T-helper 22 cell (primary cell): ENCODE results near the gene ATP2A2.

Experiments
- DNase-seq: peaks from one replicate; pipeline ENCODE4 v3.0.0-alpha.2; 2020; ENCODE audit warnings: low read depth

Gene ATP2A2

DNA sequence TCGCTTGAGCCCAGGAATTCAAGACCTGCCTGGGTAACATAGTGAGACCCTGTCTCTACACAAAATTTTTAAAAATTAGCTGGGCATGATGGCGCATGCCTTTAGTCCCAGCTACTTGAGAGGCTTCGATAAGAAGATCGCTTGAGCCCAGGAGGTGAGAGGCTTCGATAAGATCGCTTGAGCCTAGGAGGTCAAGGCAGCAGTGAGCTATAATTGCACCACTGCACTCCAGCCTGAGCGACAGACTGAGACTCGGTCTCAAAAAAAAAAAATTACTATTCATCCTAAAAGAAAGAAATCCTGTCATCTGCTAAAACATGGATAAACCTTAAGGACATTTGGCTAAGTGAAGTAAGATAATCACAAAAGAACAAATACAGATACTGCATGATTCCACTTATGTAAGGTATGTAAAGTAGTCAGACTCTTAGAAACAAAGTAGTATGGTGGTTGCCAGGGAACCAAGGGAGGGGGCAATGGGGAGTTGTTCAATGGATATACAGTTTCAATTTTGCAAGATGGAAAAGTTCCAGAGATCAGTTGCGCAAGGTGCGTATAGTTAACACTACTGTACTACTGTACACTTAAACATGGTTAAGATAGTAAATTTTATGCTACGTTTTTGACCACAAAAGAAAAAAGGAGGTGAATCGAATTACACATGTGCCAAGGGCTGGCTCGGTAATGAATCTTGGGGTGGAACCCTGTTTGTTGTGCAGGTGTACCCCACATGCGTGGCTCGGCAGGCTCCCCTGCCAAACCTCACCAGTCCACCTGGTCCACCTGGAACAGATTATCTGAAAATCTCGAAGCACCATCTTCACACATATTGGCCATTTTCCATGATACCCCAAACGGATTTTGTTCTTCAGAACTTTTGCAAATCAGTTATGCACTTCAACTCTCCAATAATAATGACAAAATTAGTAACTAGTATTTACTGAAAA, 18.3 kb upstream of the ATP2A2 start:
- DNase-seq: no peak

DNA sequence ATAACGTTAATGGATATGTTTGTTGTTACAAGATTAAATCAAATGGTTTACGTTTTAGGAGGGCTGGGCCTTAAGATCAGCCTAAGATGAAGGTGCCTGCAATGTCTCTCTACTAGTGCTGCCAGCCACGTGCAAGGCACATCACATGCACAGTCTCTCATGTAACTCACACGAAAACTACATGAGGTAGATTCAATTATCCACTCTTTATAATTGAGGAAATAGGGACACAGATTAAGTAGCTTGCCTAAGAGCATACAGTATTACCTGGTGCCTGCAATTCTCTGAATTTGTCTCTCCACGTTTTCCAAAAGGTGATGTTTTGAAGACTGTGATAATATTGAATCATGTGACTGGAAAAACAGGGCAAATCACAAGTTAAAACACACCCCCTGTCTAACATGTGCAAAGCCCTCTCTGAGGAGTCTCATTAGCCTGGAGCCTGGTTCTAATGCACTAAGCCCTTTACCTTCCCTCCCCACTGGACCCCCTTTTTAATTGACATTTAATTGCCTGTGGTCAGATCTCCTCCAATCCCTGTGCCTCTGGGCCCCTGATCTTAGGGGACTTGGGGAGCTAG, 14.6 kb upstream of the ATP2A2 start:
- no peak for DNase-seq

DNA sequence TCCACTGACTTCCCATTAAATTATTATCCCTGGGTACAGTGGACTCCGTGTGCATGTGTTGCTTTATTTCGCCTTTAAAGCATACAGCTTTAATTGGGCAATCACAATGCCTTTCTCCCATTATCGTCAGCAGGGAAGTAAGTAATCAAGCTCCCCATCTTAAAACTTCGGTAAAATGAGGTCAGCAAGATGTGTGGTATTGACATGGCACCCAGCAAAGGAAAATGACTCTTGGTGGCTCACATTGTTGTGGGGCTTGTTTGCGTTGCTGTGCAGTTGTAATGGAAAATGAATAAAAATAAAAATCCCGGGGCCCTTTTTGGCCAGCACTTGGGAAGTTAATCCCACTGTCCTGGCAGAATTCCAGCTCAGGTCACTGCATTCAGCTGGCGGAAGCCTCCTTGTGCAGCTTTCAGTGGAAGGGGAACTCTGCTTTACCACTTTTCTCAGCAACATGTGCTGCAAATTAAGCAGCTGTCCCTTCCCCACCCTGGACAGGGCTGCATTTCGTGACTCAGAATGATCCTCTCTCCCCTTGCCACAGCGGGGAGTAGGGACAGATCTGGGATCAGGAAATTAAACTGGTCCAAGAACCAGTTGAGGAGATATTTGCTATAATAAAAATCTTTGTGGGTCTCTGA, 13.9 kb upstream of the ATP2A2 start:
- DNase-seq: no peak

DNA sequence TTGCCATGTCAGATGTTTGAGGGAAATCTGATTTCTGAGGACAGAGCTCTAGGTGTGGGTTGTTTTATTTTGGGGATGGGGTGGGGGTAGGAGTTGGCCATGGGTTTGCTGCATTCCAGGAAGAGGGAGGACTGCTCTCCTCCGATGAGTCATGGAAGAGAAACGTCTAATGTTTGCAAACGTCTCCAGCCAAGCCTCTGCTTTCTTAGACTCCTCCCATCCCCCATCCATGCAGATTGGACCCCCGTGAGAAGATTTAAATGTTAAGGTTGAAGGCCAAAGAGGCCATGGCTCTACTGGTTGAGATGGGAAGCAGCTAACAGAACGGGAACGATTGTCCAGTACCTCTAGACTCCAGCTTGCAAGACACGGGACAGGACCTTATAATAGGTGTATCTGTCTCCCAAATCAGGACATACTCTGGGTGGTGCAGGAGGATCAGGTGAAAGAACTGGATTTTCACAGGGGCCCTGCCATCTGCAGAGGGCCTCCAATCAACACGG, 11.4 kb upstream of the ATP2A2 start:
- DNase-seq: no peak

DNA sequence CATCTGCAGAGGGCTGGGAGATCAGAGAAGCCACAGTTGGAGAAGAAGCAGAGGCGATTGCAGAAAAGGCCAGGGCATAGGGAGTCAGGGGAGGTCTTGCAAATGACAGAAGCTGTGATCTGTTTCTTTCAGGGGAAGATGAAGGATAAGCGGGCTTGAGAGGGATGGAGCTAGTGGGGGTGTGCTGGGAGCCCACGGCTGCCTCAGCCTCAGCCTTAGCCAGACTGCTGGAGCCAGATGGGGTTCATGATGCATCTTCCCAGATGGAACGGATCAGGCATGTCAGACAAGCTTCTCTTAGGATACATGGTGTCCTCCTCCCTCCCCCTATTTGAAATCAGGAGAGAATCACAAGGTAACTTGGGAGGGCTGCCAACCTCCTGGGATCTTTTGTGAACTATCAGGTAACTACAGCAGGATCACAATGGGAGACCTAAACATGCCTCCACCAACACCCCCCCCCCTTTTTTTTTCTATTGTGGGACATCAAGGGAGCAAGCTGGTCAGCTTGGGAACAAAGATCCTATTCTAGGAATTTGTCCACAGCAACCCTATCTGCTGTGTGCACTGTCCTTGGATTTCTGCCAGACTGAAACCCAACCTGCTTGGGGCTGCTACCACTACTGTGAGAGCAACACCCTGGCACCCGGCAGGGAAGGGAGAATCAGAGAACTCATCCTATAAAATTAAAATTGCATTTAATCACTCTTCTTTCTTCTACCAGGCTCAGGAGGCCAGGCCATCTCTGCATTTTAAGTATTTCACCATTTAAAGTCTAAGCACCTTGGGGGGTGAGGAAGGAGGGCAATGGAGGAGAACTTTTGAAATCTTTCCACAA, 10.7 kb upstream of the ATP2A2 start:
- no peak for DNase-seq

DNA sequence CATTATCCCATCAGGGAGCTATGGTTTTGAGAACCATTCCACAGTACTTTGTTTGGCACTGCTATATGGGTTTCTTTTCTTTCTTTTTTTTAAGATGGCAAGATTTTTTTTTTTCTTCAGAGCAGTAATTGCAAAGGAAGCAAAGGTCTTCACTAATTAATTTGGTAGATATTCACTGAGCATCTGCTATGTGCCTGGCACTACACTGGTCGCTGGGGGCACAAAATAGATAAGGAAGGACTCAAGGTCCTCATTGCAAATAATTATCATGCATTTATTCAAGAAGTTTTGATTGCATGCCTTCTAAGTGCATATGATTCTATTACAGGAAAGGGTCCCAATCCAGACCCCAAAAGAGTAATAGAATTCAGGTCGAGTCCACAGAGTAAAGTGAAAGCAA, 10.0 kb upstream of the ATP2A2 start:
- no peak for DNase-seq

DNA sequence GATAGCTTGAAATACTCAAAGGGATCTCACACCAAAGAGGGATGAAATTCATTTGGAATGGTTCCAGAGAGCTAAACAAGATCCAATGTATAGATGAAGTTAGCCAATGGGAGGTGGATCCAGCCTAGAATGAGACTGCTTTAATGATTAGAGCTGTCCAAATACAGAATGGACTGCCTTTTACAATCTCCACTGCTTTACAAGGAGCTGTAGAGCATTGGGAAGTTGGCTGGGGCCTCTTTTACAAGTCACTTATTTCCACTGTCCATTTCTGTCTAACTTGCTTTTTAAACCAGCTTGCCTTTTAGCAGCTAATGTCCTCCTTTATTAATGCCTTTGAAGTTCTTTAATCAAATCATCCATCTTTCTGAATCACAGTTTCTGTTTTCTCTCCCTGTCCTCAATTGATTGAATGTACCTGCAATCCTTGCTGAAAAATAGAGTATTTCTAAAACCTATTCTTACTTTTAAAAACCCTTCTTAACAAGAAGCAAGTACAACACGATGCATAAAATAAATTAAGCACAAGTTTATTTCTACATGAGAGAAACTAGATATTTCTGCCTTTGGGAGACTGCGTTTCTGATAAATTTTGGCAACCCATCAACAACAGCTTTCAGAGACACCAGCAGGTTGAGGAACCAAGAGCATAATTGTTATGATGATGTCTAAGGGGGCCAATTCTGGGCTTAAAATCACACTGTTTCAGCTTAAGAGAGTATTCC, 3.4 kb upstream of the ATP2A2 start:
- DNase-seq: no peak

DNA sequence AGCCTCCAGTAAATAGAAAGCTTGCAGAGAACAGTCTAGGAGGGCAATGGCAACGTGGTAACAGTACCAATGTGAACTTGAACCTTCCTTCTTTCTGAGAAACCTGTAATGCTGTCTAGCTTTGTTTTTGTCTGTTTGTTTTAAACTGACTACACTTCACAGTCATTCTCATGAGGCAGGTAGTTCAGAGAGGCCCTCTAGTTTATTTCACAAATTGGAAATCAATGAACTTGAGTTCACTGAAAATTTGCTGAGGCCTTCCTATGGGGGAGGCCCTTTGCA, 2.9 kb upstream of the ATP2A2 start:
- DNase-seq: no peak

DNA sequence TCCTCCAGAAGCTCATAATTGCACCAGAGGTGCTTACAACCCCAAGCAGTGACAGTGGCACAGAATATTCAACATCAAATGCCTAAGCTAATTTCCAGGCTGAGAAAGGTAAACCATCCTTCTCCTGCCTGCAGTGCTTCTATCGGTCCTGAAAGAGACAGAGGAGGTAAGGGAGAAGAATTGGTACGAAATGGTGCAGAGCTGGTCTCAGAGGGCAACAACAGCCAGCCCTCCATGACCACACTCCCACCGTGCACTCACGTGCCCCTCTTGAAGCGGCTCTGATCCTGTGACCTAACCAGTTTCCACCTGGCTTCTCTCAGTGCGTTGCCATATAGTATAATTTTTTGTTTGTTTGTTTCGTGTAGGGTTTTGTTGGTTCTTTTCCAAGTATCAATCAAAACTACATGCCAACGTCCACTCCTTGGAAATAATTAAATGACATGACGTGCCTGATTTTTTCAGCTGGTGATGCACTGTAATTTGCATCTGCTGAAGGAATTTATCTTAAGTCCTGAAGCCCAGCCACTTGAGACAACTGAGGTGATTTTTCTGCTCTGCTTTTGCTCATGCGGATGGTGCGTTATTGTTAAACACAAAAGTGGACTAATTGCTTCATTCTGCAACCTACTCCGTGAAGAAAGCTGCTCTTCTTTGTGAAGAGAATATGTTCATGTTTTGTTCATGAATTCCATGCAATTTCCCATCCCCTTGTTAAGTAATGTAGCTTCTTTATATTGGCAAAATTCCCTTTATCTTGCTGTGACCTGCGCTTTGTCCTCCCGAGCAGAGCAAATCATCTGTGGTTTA, 1.3 kb upstream of the ATP2A2 start:
- DNase-seq: no peak

DNA sequence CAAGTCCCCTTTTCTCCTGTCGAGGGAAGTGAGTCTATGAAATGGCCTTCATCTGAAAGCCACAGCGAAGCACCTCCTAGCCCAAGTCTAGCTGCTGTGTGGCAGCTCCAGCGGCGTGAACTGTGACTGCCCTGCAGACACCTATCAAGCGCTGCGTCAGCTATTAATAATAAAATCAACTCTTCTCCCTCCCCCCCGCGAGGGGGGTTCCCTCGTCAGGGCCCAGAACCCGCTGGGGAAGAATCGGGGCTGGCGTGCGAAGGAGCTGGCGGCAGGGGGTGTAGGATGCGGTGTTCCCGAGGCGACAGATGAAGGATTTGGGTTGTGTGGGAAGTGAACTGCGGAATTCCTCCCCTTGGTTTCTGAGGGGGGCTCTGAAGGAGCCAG, 662 bp upstream of the ATP2A2 start:
- peak; percentile 51 for DNase-seq

DNA sequence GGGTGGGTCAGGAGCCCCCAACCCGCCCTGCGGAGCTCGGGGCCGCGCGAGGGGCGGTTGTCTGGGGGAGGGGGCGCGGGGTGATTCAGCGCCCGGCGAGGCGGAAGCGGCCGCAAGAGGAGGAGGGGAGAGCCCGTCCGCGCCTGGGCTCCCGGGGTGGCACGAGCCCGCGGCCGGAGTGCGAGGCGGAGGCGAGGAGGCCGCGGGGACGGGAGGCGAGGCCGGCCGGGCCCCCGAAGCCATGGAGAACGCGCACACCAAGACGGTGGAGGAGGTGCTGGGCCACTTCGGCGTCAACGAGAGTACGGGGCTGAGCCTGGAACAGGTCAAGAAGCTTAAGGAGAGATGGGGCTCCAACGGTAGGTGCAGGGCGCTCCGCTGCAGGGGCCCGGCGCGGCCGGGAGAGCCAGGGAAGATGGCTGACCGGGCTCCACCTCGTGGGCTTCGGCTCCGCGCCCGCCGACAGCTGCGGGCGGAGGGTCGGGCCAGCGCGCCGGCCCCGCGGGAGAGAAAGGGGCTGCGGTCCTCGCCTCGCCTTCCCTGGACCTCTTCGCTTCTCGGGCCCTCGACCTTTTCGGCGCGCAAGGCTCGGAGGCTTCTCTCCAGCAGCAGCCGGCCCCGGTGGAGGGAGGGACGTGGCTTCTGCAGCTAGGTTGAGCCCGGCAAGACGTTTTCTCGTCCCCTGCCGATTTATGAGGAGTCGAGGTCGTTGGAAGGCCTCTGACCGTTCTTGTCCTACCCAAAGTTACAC, 677 bp downstream of the ATP2A2 start:
- DNase-seq: peak; percentile 6

DNA sequence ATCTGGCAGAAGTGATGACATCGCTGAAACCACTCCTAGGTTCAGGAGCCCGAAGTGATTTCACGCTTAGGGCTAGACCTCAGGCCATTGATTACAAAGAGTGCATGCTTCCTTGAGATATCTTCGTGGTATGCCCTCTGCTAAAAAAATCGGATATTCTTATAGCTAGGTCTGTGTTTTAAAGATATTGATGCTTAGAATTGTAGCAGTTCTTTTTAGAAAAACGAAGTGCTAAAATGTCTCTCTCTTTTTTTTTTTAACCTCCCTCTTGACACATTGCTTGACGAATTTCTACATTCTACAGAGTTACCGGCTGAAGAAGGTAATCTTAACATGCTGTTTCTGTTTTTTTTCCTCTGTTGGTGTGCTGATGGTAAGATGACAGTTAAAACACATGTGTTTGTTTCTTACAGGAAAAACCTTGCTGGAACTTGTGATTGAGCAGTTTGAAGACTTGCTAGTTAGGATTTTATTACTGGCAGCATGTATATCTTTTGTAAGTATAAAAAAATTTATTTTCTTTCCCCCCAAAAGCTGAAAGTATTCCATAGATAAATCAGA, 1.3 kb downstream of the ATP2A2 start:
- no peak for DNase-seq

DNA sequence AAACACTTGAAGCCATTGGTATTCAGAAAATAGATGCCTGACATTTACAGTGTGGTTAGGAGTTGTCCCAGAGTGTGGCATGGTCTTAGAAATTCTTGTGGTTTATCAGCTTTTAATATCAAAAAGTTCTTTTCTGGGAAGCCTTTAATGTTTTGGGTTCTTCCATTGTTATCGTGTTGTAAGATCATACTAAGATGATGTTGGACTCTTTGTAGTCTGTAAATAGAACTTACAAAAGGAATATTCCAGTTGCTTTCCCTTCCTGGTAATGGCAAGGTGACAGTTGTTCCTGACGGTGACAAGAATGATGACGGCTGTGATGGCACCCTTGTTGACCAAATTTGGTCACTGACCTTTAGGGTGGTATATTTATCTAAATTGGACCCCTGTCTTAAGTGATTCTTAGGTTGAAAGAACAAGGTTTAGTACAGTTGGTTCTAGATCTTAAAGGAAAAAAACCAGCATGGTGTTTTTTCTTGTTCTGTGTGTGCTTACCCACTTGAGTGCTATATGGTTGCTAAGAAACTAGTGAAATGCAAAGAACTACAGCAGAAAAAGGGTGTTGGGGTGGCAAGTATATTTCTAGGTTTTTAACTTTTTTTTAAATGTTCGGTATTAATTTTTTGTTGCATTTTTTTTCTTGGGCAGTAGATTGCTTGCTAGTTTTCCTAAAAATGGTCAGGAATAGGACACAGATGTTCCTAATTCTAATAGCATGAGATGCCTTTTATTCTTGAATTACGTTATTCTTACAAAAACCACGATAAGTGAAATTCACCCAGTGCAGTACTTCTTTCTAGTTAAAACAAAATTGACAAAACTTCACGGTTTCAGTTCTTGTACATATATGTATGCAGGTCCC, 2.1 kb downstream of the ATP2A2 start:
- no peak for DNase-seq

DNA sequence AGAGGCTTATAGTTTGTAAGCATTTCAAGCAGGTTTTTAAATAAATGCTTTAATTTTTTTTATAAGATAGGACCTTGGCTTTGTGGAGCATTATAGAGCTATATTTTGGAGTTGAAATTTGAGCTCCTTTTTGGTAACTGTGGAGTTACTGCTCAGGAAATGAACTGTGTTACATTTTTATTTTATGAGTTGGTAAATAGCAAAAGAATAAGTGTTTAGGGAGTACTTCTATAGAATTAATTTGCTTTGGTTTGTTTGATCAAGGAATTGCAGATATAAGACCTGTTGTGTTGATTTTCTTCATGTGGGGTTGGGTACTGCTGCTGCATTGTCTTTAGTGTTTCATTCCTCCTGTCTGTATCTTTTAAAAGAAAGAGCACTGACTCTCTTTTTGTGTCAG, 3.5 kb downstream of the ATP2A2 start:
- DNase-seq: no peak

DNA sequence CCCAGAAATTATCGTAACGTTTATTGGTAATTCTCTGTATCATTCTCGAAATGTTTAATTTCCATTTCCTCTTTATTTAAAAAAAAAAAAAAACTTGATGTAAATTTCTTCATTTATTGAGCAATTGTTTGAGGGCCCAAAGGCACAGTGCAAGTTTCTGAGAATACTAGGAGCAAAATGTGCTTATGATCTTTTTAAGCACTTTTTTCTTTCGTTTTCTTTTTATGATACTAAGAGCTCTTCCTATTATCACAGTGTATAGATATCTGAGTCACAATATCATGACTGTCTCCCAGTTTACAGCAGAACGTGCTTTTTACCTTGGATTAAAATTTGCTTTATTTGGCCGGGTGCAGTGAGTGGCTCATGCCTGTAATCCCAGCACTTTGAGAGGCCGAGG, 5.6 kb downstream of the ATP2A2 start:
- DNase-seq: no peak

DNA sequence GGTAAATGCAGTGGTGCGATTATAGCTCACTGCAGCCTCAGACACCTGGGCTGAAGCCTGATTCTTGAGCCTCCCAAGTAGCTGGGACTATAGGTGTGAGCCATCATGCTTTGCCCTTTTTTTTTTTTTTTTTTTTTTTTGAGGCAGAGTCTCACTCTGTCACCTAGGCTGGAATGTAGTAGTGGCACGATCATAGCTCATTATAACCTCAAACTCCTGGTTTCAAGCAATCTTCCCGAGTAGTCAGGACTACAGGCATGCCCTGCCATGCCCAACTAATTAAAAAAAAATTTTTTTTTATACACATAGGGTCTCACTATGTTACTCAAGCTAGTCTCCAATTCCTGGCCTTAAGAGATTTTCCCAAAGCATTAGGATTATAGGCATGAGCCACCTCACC, 6.9 kb downstream of the ATP2A2 start:
- DNase-seq: no peak

DNA sequence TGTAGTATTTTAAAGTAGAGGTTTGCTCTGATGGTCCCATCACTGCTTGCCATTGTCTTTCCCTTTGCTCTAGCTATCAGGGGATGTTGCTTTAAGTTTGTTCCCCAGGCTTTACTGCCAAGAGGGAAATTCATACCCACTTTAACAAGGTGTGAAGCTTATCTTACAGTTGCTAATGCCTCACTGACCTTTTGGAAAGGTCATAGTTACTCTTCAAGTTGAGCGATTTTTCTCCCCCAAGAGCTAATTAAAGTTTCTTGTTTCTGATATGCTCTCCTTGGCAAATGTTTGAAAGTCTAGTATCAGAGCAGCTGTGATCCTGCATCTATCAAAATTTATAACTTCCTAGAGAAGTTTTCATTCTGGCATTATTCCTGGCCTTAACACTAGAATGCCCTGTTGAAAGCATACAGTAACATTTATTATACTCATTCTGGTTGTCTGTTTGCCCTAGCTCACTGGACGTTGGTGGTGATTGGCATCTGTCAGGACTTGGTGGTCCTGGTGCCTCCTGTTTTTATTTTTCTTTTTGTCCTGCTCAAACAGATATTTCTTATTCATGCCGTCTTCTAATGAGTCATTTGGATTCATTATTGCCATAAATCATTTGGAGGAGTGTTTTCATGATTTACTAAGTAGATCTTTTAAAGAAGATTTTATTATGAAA, 8.1 kb downstream of the ATP2A2 start:
- no peak for DNase-seq

DNA sequence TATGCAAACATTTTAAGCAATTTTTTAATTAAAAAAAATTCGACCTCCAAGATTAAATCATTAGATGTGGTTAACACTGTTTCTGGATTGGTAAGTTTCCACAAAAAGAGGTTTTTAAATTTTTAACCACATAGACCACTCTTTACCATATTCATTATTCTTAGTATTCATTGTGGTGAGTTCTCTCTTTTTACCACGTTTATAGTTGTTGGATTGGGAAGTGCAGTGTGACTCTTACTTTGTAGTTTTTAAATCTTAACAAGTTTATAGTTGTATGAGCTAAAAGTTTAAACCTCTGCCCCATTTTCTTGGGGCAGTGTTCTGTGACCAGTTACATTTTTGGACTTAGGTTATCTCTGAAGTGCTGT, 8.6 kb downstream of the ATP2A2 start:
- DNase-seq: no peak
